ENCODE measurements around the gene ZNF804B. TPM values are rescaled to one million over a fixed set of nuclear protein-coding genes. Genes with fewer than 3 reads are reported as not detected.

ZNF804B gene
- under 1 TPM; 0.28 to 0.46 (median 0.43) TPM for polyA plus RNA-seq (ENCODE audit: insufficient read length in 3 of 3)

DNA sequence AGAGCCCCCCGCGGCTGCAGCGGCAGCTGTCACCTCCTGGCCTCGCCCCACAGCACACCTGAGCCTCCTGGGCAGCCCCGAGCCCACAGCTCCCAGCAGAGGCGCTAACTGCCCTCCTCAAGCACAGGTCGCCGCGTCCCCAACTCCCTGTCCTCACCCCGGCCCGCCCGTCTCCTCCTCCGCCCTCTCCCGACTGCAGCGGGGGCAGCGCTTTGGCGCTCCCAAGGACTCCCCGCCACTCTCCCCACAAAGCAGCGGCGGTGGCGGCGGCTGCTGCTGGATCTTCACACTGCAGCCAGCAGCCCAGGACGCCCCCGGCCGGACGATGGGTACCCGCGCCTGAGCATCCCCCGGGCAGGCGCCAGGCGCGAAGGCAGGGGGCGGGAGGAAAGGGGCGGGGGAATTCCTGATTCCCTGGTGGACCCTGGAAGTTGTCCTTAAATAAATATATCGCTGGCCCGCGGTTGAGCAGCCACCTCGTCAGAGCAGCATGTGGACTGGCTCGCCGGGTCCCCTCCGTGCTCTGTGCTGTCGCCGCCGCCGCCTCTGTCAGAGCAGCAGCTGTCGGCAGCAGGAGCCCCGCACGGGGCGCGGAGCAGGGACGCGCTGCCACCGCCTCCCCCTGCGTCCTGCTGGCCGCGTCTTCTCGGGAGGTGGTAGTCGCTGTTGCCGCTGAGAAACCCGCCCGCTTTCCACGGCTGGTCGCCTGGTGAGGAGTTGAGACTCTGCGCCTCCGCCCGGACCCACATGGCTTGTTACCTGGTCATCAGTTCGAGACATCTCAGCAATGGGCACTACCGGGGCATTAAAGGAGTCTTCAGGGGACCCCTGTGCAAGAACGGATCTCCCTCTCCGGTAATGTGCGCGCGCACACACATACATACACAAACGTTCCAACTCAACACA, at the start of gene ZNF804B:
ZNF804B (plus strand) TSS at position 471 of the 906 bp plus-strand sequence; CDS start at position 748, 277 bp downstream.
- no peak for DNase-seq (ENCODE audit: low read depth in 3 of 3, low spot score in 2 of 3)

DNA sequence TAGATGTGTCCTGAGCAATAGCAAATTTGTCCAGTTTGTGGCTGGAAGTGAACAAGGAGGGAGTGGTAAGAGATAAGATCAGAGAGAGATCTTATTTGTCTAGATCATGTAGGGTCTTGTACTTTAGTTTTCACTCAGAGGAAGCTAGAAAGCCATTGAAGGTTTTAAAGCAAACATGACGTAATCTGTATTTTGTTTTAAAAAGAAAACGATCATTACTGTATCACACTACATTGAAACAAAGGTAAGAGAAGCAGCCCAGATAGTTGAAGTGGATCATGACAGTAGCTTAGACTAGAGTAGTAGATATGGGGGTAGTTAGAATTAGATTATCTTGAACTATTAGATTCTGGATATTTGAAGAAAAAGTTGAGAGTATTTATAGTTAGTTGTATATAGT, 23.6 kb upstream of the ZNF804B start:
- DNase-seq (ENCODE audit: low read depth in 3 of 3, low spot score in 2 of 3), result no peak

DNA sequence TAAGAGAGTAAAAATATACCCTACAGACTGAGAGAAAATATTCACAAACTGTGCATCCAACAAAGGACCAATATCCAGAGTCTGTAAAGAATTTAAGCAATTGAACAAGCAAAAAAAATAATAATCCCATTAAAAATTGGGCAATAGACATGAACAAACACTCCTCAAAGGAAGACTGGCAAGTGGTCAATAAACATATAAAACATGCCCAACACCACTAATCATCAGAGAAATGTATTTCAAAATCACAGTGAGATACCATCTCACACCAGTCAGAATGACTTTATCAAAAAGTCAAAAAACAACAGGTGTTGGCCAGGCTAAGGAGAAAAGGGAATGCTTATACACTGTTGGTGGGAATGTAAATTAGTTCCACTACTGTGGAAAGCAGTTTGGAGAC, 21.9 kb upstream of the ZNF804B start:
- DNase-seq (ENCODE audit: low read depth in 3 of 3, low spot score in 2 of 3), result no peak

DNA sequence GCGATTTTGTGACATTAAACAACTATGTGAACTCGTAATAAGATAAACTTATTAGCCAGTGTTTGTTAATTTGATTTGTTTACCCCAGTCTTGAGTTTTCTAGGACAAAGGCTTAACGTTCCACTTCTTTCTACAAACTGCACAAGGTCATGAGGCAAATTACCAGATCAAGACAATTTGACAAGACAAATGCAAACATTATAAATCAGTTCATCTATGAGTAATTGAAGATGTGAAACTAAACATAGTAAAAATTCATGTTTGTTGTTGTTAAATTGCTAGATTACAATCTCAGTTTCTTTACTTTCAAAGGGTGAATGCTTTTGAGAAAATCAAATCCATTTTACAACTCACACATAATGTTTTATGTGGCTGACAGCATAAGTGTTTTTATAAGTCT, 13.4 kb upstream of the ZNF804B start:
- DNase-seq (ENCODE audit: low read depth in 3 of 3, low spot score in 2 of 3), result no peak

DNA sequence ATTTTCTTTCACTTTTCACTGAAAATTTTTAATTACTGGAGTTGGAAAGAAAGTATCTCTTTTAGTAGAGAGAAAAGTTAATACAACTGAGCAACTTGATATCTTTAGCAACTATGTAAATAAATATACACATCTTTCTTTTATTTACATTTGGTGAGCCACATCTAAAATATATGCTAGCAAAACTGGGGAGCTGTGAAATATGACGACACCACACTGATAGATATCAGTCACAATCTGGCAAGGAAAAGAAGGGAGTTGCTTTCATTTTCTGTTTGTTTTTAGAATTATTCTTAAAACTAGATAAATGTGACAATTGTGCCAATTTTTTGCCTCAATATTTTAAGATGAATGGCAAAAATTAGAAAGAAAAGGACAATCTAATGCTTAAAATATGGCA, 2.7 kb upstream of the ZNF804B start:
- DNase-seq (ENCODE audit: low read depth in 3 of 3, low spot score in 2 of 3), result no peak

DNA sequence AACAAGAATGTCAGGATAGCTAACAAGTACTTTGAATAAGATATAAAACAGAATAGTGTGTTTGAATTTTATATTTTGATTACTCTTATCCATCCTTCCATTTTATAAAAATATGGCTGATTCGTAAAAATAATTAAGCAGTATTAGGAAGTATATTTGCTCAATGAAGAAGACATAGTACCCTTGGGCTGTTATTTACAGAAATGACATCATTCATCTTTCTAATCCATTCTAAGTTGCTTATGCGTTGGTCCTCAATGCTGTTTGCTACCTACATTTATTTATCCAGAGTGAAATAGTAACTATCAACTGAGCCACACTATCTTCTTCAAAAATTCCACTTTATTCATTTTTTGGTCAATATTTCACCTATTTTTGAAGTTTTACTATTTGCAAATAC, 2.1 kb upstream of the ZNF804B start:
- no peak for DNase-seq (ENCODE audit: low read depth in 3 of 3, low spot score in 2 of 3)

DNA sequence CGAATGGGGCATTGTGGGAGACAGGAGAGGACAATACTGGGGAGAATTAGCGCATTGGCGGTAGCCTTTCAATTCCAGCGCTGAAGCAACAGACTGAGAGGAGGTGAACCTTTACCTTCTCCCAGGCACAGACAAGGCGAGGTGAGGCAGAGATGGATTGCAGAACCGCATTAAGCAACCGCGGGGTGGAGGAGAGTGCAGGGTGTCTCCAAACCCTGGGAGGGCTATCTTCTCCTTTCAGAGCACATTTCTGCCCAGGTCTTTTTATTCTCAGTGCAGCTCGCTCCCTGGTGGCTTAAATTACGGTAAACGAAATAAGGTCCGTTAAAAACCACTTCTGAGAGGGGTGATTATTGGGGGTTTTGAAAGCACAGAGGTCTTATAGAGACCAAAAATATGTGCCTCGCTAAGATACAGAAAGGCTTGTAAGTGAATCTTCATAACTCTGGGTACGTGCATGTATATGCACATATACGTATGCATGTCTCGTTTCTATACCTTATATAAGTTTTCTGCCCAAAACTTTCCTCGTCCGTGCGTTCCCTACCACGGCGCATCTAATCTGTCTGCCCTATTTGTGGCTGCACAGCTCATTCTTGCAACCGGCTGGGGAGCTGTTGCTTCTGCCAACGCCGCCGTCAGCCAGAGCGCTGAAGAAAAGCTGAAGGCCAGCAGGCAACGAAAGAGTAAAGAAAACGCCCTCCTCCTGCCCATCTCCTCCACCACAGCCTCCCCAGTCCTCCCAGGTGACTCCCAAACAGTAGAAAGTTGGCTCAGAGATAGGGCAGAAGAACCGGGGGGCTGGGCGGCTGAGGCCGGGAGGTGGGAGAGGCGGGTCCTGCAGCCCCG, 895 bp upstream of the ZNF804B start:
- no peak for DNase-seq (ENCODE audit: low read depth in 3 of 3, low spot score in 2 of 3)

DNA sequence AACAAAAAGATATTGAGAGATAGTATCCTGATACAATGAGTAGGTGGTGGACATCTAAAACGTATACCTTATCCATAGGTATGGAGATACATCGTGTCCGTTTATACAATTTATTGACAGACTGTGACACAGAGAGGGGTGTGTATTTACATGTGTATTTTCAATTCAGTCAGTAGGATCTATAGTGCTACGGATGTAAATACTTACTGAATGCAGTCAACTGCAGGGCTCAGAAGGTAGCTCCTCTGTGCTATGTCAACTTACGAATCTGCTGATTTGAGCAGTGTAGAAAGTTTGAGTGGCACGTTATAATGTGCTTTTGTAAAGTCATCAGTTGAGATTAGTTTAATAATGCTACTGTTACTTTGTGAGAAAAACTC, 626 bp downstream of the ZNF804B start:
- no peak for DNase-seq (ENCODE audit: low read depth in 3 of 3, low spot score in 2 of 3)

DNA sequence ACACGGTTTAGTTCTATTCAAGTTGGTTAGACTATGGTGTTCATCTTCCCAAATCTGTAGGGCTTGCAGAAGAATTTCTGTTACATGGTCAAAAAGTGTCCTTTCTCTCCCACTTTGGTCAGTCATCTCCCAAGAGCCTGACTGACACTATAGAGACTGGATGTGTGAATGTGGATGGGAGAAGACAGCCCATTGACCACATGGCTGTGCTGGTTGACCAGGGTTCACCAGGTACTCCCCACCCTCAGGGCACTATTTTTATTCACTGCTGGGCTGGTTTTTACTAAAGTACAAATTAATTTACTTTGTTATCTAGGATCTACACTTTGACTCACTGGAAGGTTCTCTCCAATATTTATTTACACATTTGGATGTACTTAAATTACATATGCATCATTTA, 2.3 kb downstream of the ZNF804B start:
- no peak for DNase-seq (ENCODE audit: low read depth in 3 of 3, low spot score in 2 of 3)

DNA sequence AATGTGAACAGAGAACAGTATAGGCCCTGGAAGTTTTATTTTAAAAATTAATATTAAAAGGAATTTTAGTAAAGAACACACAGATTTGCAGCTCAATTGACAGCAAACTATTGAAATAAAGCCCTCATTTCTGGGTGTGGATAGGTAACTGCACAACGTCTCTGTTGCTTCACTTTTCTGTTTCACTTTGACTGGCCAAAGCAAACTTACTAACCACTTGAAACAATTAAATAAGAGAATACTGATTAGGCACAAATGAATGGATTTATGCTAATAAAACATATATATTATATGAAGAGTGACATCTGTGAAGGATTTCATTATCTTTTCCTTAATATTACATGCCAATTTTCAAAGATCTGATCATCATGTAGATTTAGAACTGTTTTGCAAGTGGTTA, 11.9 kb downstream of the ZNF804B start:
- no peak for DNase-seq (ENCODE audit: low read depth in 3 of 3, low spot score in 2 of 3)

DNA sequence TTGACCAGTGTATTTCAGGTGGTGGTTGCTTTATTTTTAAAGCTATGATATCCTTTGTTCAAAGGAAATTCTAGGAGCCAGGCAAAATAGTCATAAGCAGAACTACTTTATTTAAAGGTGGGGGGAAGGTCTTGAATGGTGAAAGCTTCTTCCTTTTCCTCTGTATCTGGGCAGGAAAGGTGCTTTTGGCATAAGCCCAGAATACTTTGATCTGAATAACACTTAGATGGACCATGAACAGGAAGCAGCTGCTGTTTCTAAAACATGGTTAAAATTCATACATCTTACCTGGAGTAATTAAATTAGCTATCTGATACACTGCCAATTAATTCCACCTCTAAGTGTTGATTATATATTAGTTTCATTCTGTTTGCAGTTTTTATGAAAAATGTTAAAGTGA, 13.3 kb downstream of the ZNF804B start:
- no peak for DNase-seq (ENCODE audit: low read depth in 3 of 3, low spot score in 2 of 3)

DNA sequence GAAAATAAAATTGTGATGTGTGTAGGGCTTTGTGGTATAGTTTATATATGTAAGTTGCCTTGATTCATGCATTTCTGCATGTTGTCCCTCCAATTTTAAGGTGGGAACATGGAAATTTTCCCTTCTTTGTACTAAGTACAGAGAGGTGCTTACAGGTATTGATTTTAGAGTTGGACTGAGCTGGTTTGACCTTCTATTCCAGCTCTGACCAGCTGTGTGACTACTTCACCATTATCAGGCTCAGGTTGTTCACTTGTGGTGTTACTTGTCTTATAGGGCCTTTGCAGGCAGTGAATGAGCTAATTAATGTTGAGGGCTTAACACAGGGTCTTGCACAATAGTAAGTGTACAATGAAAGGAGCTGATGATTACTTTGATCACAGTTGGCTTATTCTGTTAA, 16.3 kb downstream of the ZNF804B start:
- DNase-seq (ENCODE audit: low read depth in 3 of 3, low spot score in 2 of 3), result no peak

DNA sequence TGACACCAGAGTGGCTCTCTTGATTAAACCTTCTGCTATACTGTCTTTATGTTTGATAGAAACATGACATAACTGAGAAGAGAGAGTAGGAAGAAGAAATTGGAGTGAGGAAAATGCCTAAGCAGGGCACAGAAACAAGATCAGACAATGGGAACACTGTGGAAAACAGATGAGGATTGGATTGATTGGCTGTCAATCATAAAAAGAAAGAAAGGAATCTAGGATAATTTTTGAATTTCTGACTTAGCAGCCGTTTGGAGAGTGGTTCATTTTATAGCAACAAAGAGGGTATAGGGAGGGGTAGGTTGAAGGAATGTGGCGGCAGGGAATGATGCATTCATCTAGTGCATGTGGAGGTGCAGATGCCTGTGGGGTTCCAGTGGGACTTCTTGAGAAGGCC, 28.3 kb downstream of the ZNF804B start:
- no peak for DNase-seq (ENCODE audit: low read depth in 3 of 3, low spot score in 2 of 3)

DNA sequence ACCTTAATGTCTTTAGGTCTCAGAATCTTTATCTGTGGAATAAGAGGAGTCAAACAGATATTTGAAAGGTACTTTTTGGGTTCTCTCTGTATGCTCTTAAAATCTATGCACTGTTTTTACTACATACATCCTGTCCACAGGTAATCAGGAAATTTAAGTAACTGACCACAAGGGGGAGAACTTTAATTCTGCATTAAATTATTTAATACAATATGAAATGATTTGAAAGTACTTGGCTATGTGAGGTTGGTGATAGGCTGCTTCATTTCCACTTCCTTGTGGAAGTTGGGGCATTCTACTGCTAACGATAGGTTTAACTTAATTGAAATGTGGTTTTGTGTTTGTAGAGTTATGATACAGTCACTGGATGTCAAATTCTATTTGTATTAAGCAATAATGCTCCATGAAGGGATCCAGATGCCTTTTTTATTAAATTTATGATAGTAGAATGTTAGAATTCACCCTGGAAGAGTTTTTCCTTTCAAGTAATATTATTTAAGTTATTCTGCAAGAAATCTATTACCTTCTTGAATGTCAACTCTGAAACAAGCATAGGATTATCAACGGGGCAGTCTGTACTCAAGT, 30.1 kb downstream of the ZNF804B start:
- no peak for DNase-seq (ENCODE audit: low read depth in 3 of 3, low spot score in 2 of 3)

DNA sequence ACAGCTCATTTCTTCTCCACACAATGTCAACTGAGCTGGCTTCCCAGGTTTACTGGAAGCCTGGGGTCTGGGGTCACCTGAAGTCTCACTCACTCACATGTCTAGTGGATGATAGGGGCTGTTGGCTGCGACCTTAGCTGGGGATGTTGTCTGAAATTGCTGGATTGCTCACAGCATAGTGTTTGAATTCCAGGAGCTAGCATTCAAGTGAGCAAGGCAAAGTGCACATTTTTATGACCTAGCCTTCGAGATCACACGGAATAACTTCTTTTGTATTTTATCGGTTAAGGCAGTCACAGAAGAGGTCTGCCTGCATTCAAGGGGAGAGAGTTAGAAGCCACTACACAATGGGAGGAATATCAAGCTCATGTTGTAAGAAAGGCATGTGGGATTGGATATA, 32.4 kb downstream of the ZNF804B start:
- no peak for DNase-seq (ENCODE audit: low read depth in 3 of 3, low spot score in 2 of 3)

DNA sequence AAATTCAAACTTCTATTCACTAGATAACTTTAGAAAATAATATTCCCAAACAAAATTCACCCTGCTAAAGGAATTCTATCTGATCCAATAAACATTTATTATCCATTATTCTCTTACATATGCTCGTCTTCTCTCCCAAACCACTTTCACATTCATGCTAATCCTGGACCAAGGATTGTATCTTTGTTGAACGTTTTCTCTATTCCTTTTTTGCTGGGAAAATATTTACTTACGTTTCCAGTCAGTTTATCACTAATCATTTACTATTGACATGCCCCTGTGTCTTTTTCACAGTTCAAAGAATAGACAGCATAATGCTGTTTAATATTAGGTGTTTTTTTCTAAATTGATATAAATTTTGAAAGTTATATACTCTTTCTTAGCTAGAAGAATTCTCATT, 32.9 kb downstream of the ZNF804B start:
- DNase-seq (ENCODE audit: low read depth in 3 of 3, low spot score in 2 of 3), result no peak

DNA sequence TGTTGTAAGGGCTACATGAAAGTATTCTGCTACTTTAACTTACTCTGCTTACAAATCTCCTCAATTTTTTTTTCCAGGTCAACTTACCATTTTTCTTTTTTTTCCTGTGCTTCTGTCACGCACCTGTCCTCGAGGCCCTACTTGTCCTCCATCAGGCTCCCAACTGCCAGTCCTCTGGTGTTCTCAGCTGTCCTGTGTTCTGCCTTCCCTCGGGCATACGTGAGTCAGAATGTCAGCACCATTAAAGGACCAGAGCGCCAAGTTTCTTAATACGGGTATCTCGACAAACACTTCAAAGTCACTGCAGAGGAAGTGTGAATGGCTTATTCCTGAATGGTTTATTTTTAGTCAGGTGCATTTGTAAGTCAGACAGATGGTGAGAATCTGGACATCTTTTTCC, 36.1 kb downstream of the ZNF804B start, which contains the start of gene TEX47:
TEX47 (minus strand) TSS at position 185 of the 400 bp plus-strand sequence. CDS start 795 bp downstream, outside the sequence.
- DNase-seq (ENCODE audit: low read depth in 3 of 3, low spot score in 2 of 3), result no peak

DNA sequence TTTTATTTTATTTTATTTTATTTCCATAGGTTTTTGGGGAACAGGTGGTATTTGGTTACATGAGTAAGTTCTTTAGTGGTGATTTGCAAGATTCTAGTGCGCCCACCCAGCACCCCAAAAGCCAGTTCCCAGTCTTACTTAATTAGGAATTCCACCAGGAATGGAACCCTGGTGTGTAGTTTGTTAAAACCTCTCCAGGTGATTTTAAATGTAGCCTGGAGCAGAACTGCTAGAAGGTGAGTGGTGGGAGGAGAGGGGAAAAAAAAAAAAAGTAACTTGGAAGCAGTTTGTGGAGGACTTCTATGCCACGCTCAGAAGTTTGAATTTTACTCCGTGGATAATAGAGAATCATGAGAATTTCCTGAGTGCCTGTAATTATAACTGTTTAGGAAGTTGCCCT, 41.5 kb downstream of the ZNF804B start:
- DNase-seq (ENCODE audit: low read depth in 3 of 3, low spot score in 2 of 3), result no peak

DNA sequence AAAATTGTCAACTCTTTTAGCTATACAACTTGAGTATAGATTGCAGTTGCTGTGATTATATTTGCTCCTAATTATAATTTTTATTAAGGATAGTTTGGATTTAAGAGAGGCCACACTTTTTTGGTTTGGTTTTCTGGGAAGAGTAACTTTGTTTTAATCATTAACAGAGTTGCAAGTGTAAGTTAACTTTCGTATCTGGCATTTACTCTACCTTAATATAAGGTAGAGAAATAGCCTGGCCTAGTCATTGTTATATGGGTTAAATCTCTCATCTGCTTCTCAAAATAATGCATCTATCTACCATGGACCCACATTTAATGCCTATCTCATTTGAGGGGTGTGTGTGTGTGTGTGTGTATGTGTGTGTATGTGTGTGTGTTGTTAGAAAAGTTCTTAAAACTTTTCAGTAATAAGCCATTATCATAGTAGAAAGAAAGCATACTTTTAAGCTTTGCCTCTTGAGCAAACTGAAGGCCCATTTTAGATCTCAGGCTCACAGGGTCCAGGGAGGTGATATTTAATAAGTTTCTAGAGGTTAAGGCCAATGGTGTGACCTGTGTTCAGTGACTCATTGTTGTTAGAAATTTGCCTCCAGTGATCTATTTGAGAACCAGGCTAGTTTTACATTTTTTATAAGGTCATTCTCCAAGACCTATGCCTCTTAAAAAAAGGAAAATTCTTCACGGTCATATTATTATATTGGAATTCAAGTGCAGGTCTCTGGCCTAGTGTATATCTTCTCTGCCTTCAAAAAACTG, 47.0 kb downstream of the ZNF804B start:
- no peak for DNase-seq (ENCODE audit: low read depth in 3 of 3, low spot score in 2 of 3)

DNA sequence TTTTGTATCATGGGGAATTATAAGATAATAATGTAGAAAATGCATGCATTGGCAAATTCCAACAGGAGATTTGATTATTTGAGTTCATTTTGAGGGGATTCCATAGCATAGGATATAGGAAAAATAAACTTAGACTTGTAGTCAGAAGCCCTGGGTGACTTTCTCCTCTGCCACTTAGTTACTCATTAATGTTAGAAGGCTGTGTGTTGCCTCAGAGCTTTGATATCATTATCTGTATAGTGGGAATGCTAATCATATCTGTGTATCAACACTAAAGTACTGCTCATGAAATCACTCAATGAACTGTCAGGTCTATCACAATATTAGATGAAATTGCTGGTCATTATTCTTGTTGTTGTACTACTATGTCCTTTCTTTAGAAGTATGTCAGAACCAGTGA, 59.1 kb downstream of the ZNF804B start:
- no peak for DNase-seq (ENCODE audit: low read depth in 3 of 3, low spot score in 2 of 3)

DNA sequence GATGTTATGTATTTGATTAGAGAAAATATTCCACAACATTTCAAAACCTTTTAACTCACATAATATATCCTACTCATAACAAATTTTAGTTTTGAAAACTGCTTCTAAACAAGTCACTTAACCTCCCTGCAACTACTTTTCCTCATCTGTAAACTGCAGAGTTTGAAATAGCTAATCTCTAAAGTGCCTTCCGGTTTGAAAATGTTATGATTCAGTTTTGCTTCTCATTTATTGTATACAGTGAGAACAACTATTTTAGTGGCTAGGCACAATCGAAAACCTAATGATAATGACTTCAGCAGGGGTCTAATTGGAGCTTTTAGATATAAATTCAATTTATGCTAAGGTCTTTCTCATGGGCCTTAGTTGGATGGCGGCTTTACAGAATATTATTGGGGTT, 66.7 kb downstream of the ZNF804B start:
- no peak for DNase-seq (ENCODE audit: low read depth in 3 of 3, low spot score in 2 of 3)
